ENCODE measurements around the gene MED27. TPM values are rescaled to one million over a fixed set of nuclear protein-coding genes. Genes with fewer than 3 reads are reported as not detected.

Gene MED27
- total and polyA plus RNA-seq, 2 of the 8 experiments (the other 6 are each of a cell fraction or from before 2014, with no cell fraction given): 29.9 to 56.5 TPM

DNA sequence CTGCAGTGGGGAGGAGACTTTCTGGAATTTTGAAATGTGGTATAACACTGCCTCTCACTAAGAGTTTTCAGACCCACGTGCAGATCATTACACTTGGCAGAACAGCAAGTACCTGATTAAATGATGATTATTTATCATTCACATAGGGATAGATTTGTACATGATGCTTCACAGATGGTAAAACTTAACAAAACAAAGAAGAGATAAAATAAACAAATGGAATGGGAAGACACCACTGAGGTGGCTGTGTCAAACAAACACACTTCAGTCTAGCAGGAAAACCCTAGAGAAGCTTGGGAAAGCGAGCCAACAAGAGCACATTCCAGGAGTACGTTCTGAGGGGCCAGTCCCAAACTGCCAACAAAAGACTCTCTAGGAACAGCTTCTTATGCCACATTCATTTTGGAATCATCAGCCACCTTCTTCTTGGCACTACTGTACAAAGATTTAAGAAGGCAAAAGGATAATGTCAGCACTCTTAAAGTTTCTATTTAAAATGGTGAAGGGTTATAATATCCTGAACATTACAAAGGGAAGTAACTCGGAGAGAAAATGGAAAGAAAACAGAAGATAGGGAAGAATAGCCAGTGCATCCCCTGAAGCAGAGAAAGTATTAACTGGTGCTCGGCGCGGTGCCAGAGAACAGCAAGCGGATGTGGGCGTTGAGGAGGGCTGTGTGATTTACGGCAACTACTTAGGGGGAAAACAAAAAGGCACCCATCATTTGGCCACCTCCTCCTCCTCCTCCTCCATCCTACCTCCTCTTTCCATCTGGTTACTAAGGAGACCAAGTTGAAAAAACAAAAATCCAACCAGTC, 1.6 kb downstream of the MED27 start (continued):
- TF ChIP-seq RAD21 (IDR thresholded peaks at IDR 0.05 in 1 of 2, conservative IDR thresholded peaks at IDR 0.05 in 1 of 2; ENCODE audit: low read depth in 2 of 2, low read length in 2 of 2) (no peak), SP1 (IDR thresholded peaks at IDR 0.05; ENCODE audit: low read depth, low read length) (no peak)
